Esophagus muscularis mucosa (tissue), 4 donors: ENCODE results near the gene CA12.

ENCODE experiments used
- CTCF ChIP-seq, 3 experiments: fragments of 200-600 bp in 2 of 3; fragments of 450-650 bp in 1 of 3; sonication (generic) in 2 of 3; IDR thresholded peaks; one replicate each; pipeline ENCODE4 v1.5.1; 2017 to 2019; ENCODE audit warnings: antibody characterized with exemption in 3 of 3, mild to moderate bottlenecking in 2 of 3, moderate library complexity in 1 of 3
- EP300 ChIP-seq: sonication (generic); formaldehyde crosslinking; IDR thresholded peaks from one replicate; pipeline ENCODE4 v1.6.1; 2017; ENCODE audit warnings: antibody characterized with exemption
- POLR2A ChIP-seq: fragments of 450-650 bp; IDR thresholded peaks from one replicate; pipeline ENCODE4 v1.6.1; 2017; ENCODE audit warnings: antibody characterized with exemption, moderate library complexity, mild to moderate bottlenecking, low read depth
- POLR2AphosphoS5 ChIP-seq, 2 donors: sonication (generic); formaldehyde crosslinking; IDR thresholded peaks; one replicate each; pipeline ENCODE4 v1.6.1; 2017; ENCODE audit warnings: antibody characterized with exemption in 2 of 2

DNA sequence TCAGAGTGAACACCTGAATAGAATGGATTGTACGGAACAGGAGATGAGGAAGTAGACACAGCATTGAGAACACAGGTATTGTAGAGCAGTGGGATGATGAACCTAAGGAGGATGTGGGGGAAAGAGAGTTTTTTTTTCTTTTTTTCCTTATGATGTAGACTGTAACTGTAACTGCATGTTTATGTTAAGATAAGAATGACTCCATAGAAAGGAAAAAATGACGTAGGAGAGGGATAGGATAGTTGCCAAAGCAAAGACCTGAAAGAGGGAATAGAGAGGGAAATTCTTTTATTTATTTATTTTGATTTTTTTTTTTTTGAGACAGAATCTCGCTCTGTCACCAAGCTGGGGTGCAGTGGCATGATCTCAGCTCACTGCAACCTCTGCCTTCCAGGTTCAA is 71.0 kb downstream of the CA12 start:
- no peak for TF ChIP-seq POLR2AphosphoS5 (IDR thresholded peaks at IDR 0.05)
- no peak for TF ChIP-seq CTCF (IDR thresholded peaks at IDR 0.05)
- no peak for TF ChIP-seq POLR2A
- TF ChIP-seq EP300: no peak
